Cardiac muscle cell (in vitro differentiated cells and primary cell): ENCODE measurements around the gene CSNK2A3. TPM values are rescaled to one million over a fixed set of nuclear protein-coding genes. Genes with fewer than 3 reads are reported as not detected.
A peak's percentile ranks its signal among the peaks of the same experiment; 100 is the strongest.
"Not testable (repeated sequence)": the region's sequence is repeated elsewhere in the genome, so short reads cannot be mapped to it uniquely, and the experiment has no call there.

Source experiments
- DNase-seq, 2 donors: peaks; one replicate each; pipeline versions ENCODE4 v3.0.0 to v3.0.0-alpha.2; 2010 to 2017; ENCODE audit warnings: low read depth in 1 of 2, low spot score in 1 of 2
- H3K27ac ChIP-seq: fragments of 200-600 bp; sonication (generic); 2 replicates; pipeline ENCODE4 v1.5.1; 2016
- H3K27me3 ChIP-seq: fragments of 200-600 bp; sonication (generic); 2 replicates; pipeline ENCODE4 v1.6.0; 2016; ENCODE audit warnings: control low read depth
- H3K36me3 ChIP-seq: fragments of 200-600 bp; sonication (generic); 2 replicates; pipeline ENCODE4 v1.5.1; 2016; ENCODE audit warnings: control low read depth
- H3K4me1 ChIP-seq: fragments of 200-600 bp; sonication (generic); 2 replicates; pipeline ENCODE4 v1.8.1; 2017; ENCODE audit warnings: low read depth, mild to moderate bottlenecking, mixed run types
- H3K4me3 ChIP-seq: fragments of 200-600 bp; sonication (generic); 2 replicates; pipeline ENCODE4 v1.5.1; 2016; ENCODE audit warnings: mild to moderate bottlenecking
- H3K9me3 ChIP-seq: fragments of 200-600 bp; sonication (generic); 2 replicates; pipeline ENCODE4 v1.5.1; 2017; ENCODE audit warnings: low read depth, mild to moderate bottlenecking, control low read depth
- polyA plus RNA-seq: library from polyadenylated mRNA; unstranded; fragments of >200 nt; fragmentation: Nextera tagmentation; extraction: Ambion mirVana; gene quantifications from 2 replicates; pipeline ENCODE4 v1.2.1, GENCODE V29; 2016
- total RNA-seq: library from RNA; depleted of rRNA; stranded (reverse); fragments of >200 nt; gene quantifications from 2 replicates; pipeline ENCODE4 v1.2.3, GENCODE V29; 2016
- TF ChIP-seq, protein P1 (sequence below): IDR thresholded peaks from 2 replicates; pipeline ENCODE4 v1.5.1; 2012; ENCODE audit warnings: low read depth, mild to moderate bottlenecking, low read length

The CSNK2A3 gene
- total RNA-seq (0.85 and 1.1 TPM in 2 replicates), polyA plus RNA-seq (0.49 and 0.98 TPM in 2 replicates)

DNA sequence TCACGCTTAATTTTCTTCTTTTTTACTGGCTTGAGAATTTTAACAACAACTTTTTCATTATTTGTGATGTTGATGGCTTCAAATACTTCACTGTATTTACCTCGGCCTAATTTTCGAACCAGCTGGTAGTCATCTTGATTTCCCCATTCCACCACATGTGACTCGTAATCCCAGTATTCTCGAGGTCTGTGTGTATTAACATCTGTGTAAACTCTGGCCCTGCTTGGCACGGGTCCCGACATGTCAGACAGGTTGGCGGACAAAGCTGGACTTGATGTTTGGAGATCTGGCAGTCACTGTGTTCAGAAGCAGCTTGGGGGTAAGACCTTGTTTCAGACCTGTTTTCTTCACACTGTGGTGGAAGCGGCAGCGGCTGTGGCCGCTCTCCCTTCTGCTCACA is at the start of gene CSNK2A3:
CSNK2A3 (minus strand) TSS at position 373 of the 400 bp plus-strand sequence; CDS start at position 242, 131 bp downstream.
- not testable (repeated sequence) for DNase-seq, H3K4me1 ChIP-seq, H3K9me3 ChIP-seq, H3K27me3 ChIP-seq, H3K27ac ChIP-seq, H3K36me3 ChIP-seq, H3K4me3 ChIP-seq

DNA sequence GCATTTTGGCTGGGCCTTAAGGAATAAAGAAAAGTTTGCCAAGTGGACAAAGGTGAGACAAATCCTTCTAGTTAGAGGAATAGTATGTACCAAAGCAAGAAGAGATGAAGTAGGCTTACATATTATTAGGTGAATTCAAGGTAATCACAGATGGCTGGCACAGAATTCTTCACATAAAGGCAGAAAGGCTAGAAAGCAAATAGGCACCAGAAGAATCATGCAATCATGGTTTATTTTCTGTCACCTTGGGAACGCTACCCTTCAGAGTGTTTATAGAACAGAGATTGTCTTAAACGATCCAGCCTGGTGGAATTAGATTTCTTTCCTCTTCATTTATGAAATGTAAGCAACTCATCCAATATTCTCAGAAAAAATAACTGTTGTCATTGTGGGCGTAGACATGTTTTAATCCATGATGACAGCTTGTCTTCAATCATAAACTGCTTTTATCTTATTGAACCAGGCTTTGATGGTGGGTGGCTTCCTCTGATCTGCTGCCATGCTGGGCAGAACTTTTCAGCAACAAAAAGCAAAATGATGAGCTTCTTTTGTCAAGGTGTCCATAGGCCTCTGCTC is 49.0 kb upstream of the CSNK2A3 start:
- DNase-seq, result no peak
- TF ChIP-seq, protein P1, sequence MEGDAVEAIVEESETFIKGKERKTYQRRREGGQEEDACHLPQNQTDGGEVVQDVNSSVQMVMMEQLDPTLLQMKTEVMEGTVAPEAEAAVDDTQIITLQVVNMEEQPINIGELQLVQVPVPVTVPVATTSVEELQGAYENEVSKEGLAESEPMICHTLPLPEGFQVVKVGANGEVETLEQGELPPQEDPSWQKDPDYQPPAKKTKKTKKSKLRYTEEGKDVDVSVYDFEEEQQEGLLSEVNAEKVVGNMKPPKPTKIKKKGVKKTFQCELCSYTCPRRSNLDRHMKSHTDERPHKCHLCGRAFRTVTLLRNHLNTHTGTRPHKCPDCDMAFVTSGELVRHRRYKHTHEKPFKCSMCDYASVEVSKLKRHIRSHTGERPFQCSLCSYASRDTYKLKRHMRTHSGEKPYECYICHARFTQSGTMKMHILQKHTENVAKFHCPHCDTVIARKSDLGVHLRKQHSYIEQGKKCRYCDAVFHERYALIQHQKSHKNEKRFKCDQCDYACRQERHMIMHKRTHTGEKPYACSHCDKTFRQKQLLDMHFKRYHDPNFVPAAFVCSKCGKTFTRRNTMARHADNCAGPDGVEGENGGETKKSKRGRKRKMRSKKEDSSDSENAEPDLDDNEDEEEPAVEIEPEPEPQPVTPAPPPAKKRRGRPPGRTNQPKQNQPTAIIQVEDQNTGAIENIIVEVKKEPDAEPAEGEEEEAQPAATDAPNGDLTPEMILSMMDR, result no peak
- no peaks in the 10 kb centered on the region for H3K9me3 ChIP-seq
- H3K36me3 ChIP-seq, result no peaks in the 10 kb centered on the region
- no peak overlapping the region for H3K27ac ChIP-seq
- peaks cover 53% of the 10 kb centered on the region for H3K27me3 ChIP-seq
- H3K4me3 ChIP-seq, result no peak overlapping the region
- H3K4me1 ChIP-seq, result no peaks in the 10 kb centered on the region

DNA sequence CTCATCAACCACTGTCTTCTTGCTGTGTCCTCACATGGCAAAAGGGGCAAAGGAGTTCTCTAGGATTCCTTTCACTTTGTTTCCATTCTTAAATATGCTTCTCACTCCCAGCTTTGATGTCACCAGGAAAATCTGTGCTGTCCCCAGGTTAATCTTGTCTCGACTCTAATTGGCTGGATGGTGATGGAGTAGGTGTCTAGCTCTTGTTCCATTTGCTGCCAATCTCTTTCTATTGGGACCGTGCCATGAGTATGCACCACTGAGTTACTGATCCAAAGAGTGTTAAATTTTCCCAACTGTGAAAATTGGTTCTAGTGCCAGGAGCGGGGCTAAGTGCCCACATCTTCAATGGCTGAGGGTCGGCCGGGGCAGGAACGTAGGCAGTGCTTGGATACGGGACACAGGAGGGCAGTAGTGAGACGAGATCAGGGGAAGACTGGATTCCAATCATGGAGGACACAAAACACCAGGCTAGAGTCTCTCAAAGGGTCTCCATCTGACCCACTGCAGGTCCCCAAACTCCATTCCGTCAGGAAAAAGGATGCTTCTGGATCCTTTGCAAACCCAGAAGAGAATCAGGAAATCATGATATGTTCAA is 47.7 kb upstream of the CSNK2A3 start:
- TF ChIP-seq, protein P1, result peak; percentile 11
- peaks cover 58% of the 10 kb centered on the region for H3K27me3 ChIP-seq
- H3K9me3 ChIP-seq, result no peaks in the 10 kb centered on the region
- DNase-seq, result no peak
- no peaks in the 10 kb centered on the region for H3K36me3 ChIP-seq
- no peak overlapping the region for H3K4me3 ChIP-seq
- no peak overlapping the region for H3K27ac ChIP-seq
- H3K4me1 ChIP-seq, result no peaks in the 10 kb centered on the region

DNA sequence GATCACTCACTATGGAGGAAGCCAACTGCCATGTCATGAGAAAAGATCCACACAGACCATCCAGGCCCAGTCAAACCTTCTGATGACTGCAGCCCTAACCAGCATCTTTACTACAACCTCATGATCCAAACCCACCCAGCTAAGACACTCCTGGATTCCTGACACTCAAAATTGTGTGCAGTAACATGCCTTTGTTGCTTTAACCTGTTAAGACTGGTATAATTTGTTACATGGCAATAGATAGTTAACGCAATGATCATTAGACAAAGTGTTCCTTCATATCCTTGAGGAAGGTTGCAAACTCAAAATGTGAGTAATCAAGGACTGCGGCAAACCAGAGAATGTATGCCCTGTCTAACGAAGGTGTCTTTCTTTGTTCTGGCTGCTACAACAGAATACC is 47.1 kb upstream of the CSNK2A3 start:
- no peak for DNase-seq
- Histone ChIP-seq H3K36me3 (no peaks in the 10 kb centered on the region), H3K27ac (no peak overlapping the region), H3K4me1 (no peaks in the 10 kb centered on the region), H3K27me3 (peaks cover 58% of the 10 kb centered on the region), H3K4me3 (no peak overlapping the region), H3K9me3 (no peaks in the 10 kb centered on the region)
- TF ChIP-seq, protein P1, result no peak

DNA sequence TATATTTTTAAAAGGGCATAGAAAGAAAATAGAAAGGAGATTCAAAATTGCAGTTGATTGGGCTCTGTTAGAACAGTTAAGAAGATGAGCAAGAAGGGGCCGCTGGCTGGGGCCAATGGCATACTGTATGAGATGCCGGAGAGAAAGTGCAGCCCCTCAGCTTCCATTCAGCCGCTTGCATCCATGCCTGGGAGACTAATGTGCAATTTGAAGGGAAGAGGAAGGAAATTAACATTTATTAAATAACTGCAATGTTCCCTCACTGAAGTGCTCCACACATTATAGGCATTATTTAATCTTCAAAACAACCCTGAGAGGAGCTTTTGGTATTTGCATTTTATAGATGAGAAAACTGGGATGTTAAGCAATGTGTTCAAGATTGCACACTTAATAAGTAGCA is 44.7 kb upstream of the CSNK2A3 start:
- Histone ChIP-seq H3K27me3 (peaks cover 41% of the 10 kb centered on the region), H3K4me1 (no peaks in the 10 kb centered on the region), H3K36me3 (no peaks in the 10 kb centered on the region), H3K4me3 (no peak overlapping the region), H3K9me3 (no peaks in the 10 kb centered on the region), H3K27ac (no peak overlapping the region)
- TF ChIP-seq, protein P1, result no peak
- no peak for DNase-seq

DNA sequence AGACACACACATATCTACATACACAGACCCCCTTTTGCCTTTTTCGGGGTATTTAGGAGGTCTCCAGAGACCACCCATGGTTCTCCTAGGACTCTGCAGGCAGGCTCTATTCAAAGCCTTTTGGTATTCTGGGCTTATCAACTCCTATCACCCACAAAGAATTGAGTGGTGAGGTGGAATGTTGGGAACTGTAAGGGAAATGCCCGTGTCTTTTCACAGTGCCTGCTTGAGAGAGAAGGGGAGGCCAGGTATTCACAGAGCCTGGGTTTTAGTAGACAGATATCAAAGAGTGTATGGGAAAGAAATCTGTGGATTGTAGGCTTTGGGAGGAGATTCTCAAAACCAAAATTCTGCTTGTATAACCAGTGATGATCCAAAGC is 44.0 kb upstream of the CSNK2A3 start:
- H3K27ac ChIP-seq, result no peak overlapping the region
- H3K4me1 ChIP-seq, result no peaks in the 10 kb centered on the region
- no peak overlapping the region for H3K4me3 ChIP-seq
- DNase-seq, result peak in 1 of 2 donors; percentile 37
- no peaks in the 10 kb centered on the region for H3K36me3 ChIP-seq
- TF ChIP-seq, protein P1, result no peak
- peaks cover 33% of the 10 kb centered on the region for H3K27me3 ChIP-seq
- H3K9me3 ChIP-seq, result no peaks in the 10 kb centered on the region
